Esophagus squamous epithelium (tissue), 4 donors: ENCODE data around the gene COPG2.

Source experiments
- CTCF ChIP-seq, 6 experiments: fragments of 450-650 bp in 4 of 6; fragments of 200-600 bp in 2 of 6; sonication (generic) in 2 of 6; IDR thresholded peaks; one replicate each; pipeline ENCODE4 v1.5.1; 2016 to 2019; ENCODE audit warnings: antibody characterized with exemption in 6 of 6, mild to moderate bottlenecking in 4 of 6, moderate library complexity in 4 of 6
- POLR2A ChIP-seq, 4 donors: fragments of 450-650 bp; IDR thresholded peaks; one replicate each; pipeline ENCODE4 v1.6.1; 2017; ENCODE audit warnings: antibody characterized with exemption in 4 of 4, mild to moderate bottlenecking in 4 of 4, moderate library complexity in 3 of 4

GRCh38 chr7:130471974-130472373 lies 196.6 kb downstream of the COPG2 start:
- TF ChIP-seq POLR2A (IDR thresholded peaks at IDR 0.05) (no peak), CTCF (IDR thresholded peaks at IDR 0.05) (no peak)
